SH-SY5Y (cell line): ENCODE measurements around the gene LRRC8D.

Experiments
- GATA2 ChIP-seq: IDR thresholded peaks from 2 replicates; pipeline ENCODE4 v1.6.1; 2011; ENCODE audit warnings: mild to moderate bottlenecking, low read depth, low read length
- GATA3 ChIP-seq: IDR thresholded peaks from 2 replicates; pipeline ENCODE4 v1.6.1; 2011; ENCODE audit warnings: low read depth, mild to moderate bottlenecking, low read length, moderate library complexity

GRCh38 chr1:89953131-89953626, 132.3 kb downstream of the LRRC8D start:
- TF ChIP-seq GATA3, result no peak
- TF ChIP-seq GATA2, result no peak
